ENCODE data around the gene MARCHF10.

DNA sequence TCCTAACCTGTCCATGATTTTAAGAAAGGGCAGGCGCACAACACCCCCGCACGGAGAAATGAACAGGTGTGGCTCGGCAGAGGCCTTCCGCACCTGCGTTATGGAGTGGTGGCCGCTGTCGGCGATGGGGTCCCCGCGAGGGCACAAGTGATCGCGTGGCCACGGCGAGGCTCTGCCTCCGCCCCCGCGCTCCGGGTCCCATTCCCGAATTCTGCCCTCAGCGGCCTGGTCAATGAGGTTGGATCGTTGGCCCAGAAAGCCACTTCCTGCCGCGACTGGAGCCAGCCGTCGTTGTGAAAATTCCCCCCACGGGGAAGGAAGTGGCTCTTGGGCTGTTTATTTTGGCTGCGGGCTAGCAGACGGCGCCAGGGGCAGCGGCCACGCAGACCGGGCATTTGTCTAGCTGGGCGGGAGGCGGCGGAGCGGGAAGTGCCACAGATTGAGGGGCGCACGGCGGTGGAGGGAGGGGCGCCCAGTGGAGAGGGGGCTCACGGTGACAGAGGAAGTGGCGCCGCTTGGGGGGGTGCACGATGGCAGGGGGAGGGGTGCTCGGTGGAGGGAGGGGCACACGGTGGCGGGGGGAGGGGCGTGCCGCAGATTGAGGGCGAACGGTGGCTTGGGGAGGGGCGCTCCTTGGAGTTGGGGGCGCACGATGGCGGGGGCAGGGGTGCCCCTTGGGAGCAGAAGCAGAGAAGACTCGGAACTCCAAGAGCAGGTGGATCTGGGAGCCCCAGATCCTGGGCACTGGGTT, 155.7 kb downstream of the MARCHF10 start:
- peak in 2 of 4 donors; percentile 17 for TF ChIP-seq POLR2AphosphoS5 (IDR thresholded peaks at IDR 0.05)
- TF ChIP-seq, protein P1, sequence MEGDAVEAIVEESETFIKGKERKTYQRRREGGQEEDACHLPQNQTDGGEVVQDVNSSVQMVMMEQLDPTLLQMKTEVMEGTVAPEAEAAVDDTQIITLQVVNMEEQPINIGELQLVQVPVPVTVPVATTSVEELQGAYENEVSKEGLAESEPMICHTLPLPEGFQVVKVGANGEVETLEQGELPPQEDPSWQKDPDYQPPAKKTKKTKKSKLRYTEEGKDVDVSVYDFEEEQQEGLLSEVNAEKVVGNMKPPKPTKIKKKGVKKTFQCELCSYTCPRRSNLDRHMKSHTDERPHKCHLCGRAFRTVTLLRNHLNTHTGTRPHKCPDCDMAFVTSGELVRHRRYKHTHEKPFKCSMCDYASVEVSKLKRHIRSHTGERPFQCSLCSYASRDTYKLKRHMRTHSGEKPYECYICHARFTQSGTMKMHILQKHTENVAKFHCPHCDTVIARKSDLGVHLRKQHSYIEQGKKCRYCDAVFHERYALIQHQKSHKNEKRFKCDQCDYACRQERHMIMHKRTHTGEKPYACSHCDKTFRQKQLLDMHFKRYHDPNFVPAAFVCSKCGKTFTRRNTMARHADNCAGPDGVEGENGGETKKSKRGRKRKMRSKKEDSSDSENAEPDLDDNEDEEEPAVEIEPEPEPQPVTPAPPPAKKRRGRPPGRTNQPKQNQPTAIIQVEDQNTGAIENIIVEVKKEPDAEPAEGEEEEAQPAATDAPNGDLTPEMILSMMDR (IDR thresholded peaks at IDR 0.05), result no peak
